A549 (cell line): ENCODE data around the gene CLIC4. TPM values are rescaled to one million over a fixed set of nuclear protein-coding genes. Genes with fewer than 3 reads are reported as not detected.
A peak's percentile ranks its signal among the peaks of the same experiment; 100 is the strongest.
"Not testable (repeated sequence)": the region's sequence is repeated elsewhere in the genome, so short reads cannot be mapped to it uniquely, and the experiment has no call there.

Experiments used
- ATAC-seq, 2 experiments: fragments of 200-7000 bp in 1 of 2; fragments of >200 bp in 1 of 2; cut with Nextera tagmentation in 1 of 2; cut with Tn5 transposase in 1 of 2; 3 replicates each; pipeline versions ENCODE4 v1.8.0 to v1.9.1; 2018 to 2020; ENCODE audit warnings: mild to moderate bottlenecking in 1 of 2, moderate library complexity in 1 of 2
- CTCF ChIA-PET: fragments of 300-600 bp; sonication (Branson Sonifier 250); formaldehyde crosslinking; extraction: SDS; loops from one replicate; lab custom pipeline; 2021; ENCODE audit warnings: antibody characterized with exemption, inconsistent platforms; lab: Yijun Ruan, JAX
- POLR2A ChIA-PET: fragments of 350-600 bp; formaldehyde crosslinking; extraction: SDS; loops from one replicate; lab custom pipeline; 2021; ENCODE audit warnings: antibody characterized with exemption, inconsistent platforms; lab: Yijun Ruan, JAX
- DNase-seq, 2 experiments: peaks; one replicate each; pipeline versions ENCODE4 v3.0.0 to v3.0.0-alpha.2; 2011 to 2016; ENCODE audit warnings: low read depth in 1 of 2, low spot score in 1 of 2
- FAIRE-seq: peaks from 2 replicates; lab custom pipeline; 2011; peaks lifted over from hg19 to GRCh38; lab: Jason Lieb, UNC
- H3K27ac ChIP-seq, 2 experiments: fragments of >200 bp; sonication (Bioruptor Twin); formaldehyde crosslinking; 3 replicates each; pipeline ENCODE4 v1.5.1; 2016 to 2017
- H3K4me1 ChIP-seq: fragments of >200 bp; sonication (Bioruptor Twin); formaldehyde crosslinking; 3 replicates; pipeline ENCODE4 v1.6.1; 2016
- H3K4me2 ChIP-seq: fragments of >200 bp; sonication (Bioruptor Twin); formaldehyde crosslinking; 3 replicates; pipeline ENCODE4 v1.6.1; 2016
- H3K4me3 ChIP-seq: fragments of >200 bp; sonication (Bioruptor Twin); formaldehyde crosslinking; 3 replicates; pipeline ENCODE4 v1.5.1; 2016
- H3K9me3 ChIP-seq: fragments of >200 bp; sonication (Bioruptor Twin); formaldehyde crosslinking; 3 replicates; pipeline ENCODE4 v1.6.1; 2016
- ATOH8 ChIP-seq: fragments of 250-450 bp; sonication (Bioruptor Pico); IDR thresholded peaks from 2 replicates; pipeline ENCODE4 v1.5.0; 2020; ENCODE audit warnings: low read depth, mild to moderate bottlenecking, moderate library complexity
- BCL3 ChIP-seq: fragments of >200 bp; sonication (Bioruptor Twin); formaldehyde crosslinking; IDR thresholded peaks from 3 replicates; pipeline ENCODE4 v1.6.1; 2016
- BHLHE40 ChIP-seq: IDR thresholded peaks from 2 replicates; pipeline ENCODE4 v1.6.1; 2012; ENCODE audit warnings: low read depth, low read length, inconsistent platforms
- CBX8 ChIP-seq: fragments of 200-600 bp; sonication (generic); IDR thresholded peaks from 2 replicates; pipeline ENCODE4 v1.6.1; 2016
- EHF ChIP-seq: fragments of 250-450 bp; sonication (Bioruptor Pico); IDR thresholded peaks from 2 replicates; pipeline ENCODE4 v1.5.0; 2020; ENCODE audit warnings: mild to moderate bottlenecking
- ELK1 ChIP-seq: fragments of 150-350 bp; IDR thresholded peaks from 2 replicates; pipeline ENCODE4 v1.6.1; 2014; ENCODE audit warnings: low read depth, mild to moderate bottlenecking, low read length
- ESRRA ChIP-seq: fragments of 150-350 bp; IDR thresholded peaks from 2 replicates; pipeline ENCODE4 v1.6.1; 2014; ENCODE audit warnings: mild to moderate bottlenecking, low read length, borderline replicate concordance
- FOSB ChIP-seq: fragments of 250-450 bp; sonication (Bioruptor Pico); IDR thresholded peaks from 2 replicates; pipeline ENCODE4 v1.5.0; 2020; ENCODE audit warnings: mild to moderate bottlenecking, moderate library complexity
- HES2 ChIP-seq: fragments of >200 bp; sonication (Bioruptor Twin); formaldehyde crosslinking; IDR thresholded peaks from 2 replicates; pipeline ENCODE4 v1.6.1; 2016
- HEYL ChIP-seq: fragments of 250-450 bp; sonication (Bioruptor Pico); IDR thresholded peaks from 2 replicates; pipeline ENCODE4 v1.8.0; 2021; ENCODE audit warnings: mild to moderate bottlenecking, moderate library complexity
- HOXA7 ChIP-seq: fragments of 250-450 bp; sonication (Bioruptor Pico); IDR thresholded peaks from 2 replicates; pipeline ENCODE4 v1.5.0; 2020; ENCODE audit warnings: mild to moderate bottlenecking, moderate library complexity
- HOXB13 ChIP-seq: fragments of 250-450 bp; sonication (Bioruptor Pico); IDR thresholded peaks from 2 replicates; pipeline ENCODE4 v1.5.0; 2020; ENCODE audit warnings: low read depth, mild to moderate bottlenecking, moderate library complexity
- JUNB ChIP-seq: fragments of >200 bp; sonication (Bioruptor Twin); formaldehyde crosslinking; IDR thresholded peaks from 2 replicates; pipeline ENCODE4 v1.6.1; 2016
- KDM1A ChIP-seq: fragments of 200-600 bp; sonication (generic); IDR thresholded peaks from 2 replicates; pipeline ENCODE4 v1.6.1; 2016; ENCODE audit warnings: low read depth, mild to moderate bottlenecking
- NFE2L2 ChIP-seq: fragments of 150-350 bp; conservative IDR thresholded peaks from 2 replicates; pipeline ENCODE4 v1.6.1; 2014; ENCODE audit warnings: low read length
- NR3C1 ChIP-seq: fragments of >200 bp; sonication (Bioruptor Twin); formaldehyde crosslinking; IDR thresholded peaks from 3 replicates; pipeline ENCODE4 v1.6.1; 2017
- PBX3 ChIP-seq: IDR thresholded peaks from 2 replicates; pipeline ENCODE4 v1.6.1; 2012
- POLR2A ChIP-seq: IDR thresholded peaks from 2 replicates; pipeline ENCODE4 v1.6.1; 2012; ENCODE audit warnings: mild to moderate bottlenecking, low read length
- RAD21 ChIP-seq, 2 experiments: fragments of >200 bp in 1 of 2; sonication (Bioruptor Twin) in 1 of 2; formaldehyde crosslinking in 1 of 2; IDR thresholded peaks in 1 of 2; conservative IDR thresholded peaks in 1 of 2; 2 replicates in 1 of 2; 3 replicates in 1 of 2; pipeline ENCODE4 v1.6.1; 2012 to 2018; ENCODE audit warnings: inconsistent platforms in 1 of 2
- RARB ChIP-seq: fragments of 250-450 bp; sonication (Bioruptor Pico); IDR thresholded peaks from 2 replicates; pipeline ENCODE4 v1.8.0; 2021; ENCODE audit warnings: mild to moderate bottlenecking, moderate library complexity
- RCOR1 ChIP-seq: fragments of 150-350 bp; IDR thresholded peaks from 2 replicates; pipeline ENCODE4 v1.6.1; 2014; ENCODE audit warnings: antibody characterized with exemption, low read length, low read depth
- TFCP2L1 ChIP-seq: fragments of 250-450 bp; sonication (Bioruptor Pico); IDR thresholded peaks from 2 replicates; pipeline ENCODE4 v1.5.0; 2021; ENCODE audit warnings: mild to moderate bottlenecking
- USF2 ChIP-seq: fragments of 450-650 bp; IDR thresholded peaks from 2 replicates; pipeline ENCODE4 v1.6.1; 2014; ENCODE audit warnings: antibody characterized with exemption
- ZFP36 ChIP-seq: fragments of 450-650 bp; IDR thresholded peaks from 2 replicates; pipeline ENCODE4 v1.6.1; 2014; ENCODE audit warnings: borderline replicate concordance; ENCODE audit not compliant: partially characterized antibody
- ZNF302 ChIP-seq: fragments of 250-450 bp; sonication (Bioruptor Pico); IDR thresholded peaks from 2 replicates; pipeline ENCODE4 v1.9.0; 2021; ENCODE audit warnings: inconsistent platforms, mild to moderate bottlenecking, moderate library complexity
- WGBS: methylation state at CpG from one replicate; pipeline ENCODE4 v1.1.6; 2017; ENCODE audit errors: missing lambda C conversion rate; 5-methylcytosine and 5-hydroxymethylcytosine counted together
- polyA plus RNA-seq, 4 experiments: library from polyadenylated mRNA; depleted of rRNA in 3 of 4; stranded (reverse); fragments of >200 nt; fragmentation: RNase III in 1 of 4; extraction: RNeasy Plus Mini Kit Qiagen cat#74134 plus additional on column Dnase treatment in 1 of 4; gene quantifications; 2 replicates in 3 of 4; 3 replicates in 1 of 4; pipeline ENCODE4 v1.2.3, GENCODE V29; 2011 to 2017

Gene CLIC4
- polyA plus RNA-seq, 2 of the 4 experiments (the other 2 are of a cell fraction), result 52.1 to 97.4 TPM

GRCh38 chr1:24727501-24728216 lies 17.6 kb upstream of the CLIC4 start:
- POLR2A ChIA-PET, result interaction anchor here (1.3 kb wide), 1 partner anchor 22 kb away, joined by 4 read pairs; no protein-coding TSS in a partner anchor
- ATAC-seq (0 out of 6 replicates have a peak, but pooled peaks of 1 of the 2 experiments have one; percentile 11), DNase-seq (no peak), FAIRE-seq (no peak)
- H3K4me2 ChIP-seq, result peak overlapping the region; percentile 25; the same call in 1 of the 3 replicates
- CTCF ChIA-PET, result interaction anchor here (2.0 kb wide), 1 partner anchor 13 kb away, joined by 6 read pairs; no protein-coding TSS in a partner anchor
- peaks cover 20% of the 10 kb centered on the region for H3K4me1 ChIP-seq
- H3K4me3 ChIP-seq, result no peak overlapping the region
- no peak for TF ChIP-seq BCL3
- no peak for TF ChIP-seq NFE2L2
- no peak for TF ChIP-seq USF2
- no peak for TF ChIP-seq NR3C1
- TF ChIP-seq RAD21 (conservative IDR thresholded peaks at IDR 0.05 in 1 of 2, IDR thresholded peaks at IDR 0.05 in 1 of 2), result no peak
- no peak for TF ChIP-seq ELK1
- TF ChIP-seq TFCP2L1 (CRISPR knock-in tag), result no peak
- no peak for TF ChIP-seq FOSB (CRISPR knock-in tag)
- no peak for TF ChIP-seq CBX8
- WGBS, result 49% methylated on average over 9 of the region's 9 CpGs
- peak overlapping the region in 1 of 2 experiments; percentile 56; a peak in 3 of 6 replicates for H3K27ac ChIP-seq
- no peaks in the 10 kb centered on the region for H3K9me3 ChIP-seq

GRCh38 chr1:24728982-24729381 lies 16.3 kb upstream of the CLIC4 start:
- WGBS, result 84% methylated on average over 10 of the region's 10 CpGs
- ATAC-seq (no peak), FAIRE-seq (no peak), DNase-seq (no peak)
- ChIA-PET POLR2A (no interaction called here), CTCF (no interaction called here)
- Histone ChIP-seq H3K4me3 (no peak overlapping the region), H3K9me3 (no peaks in the 10 kb centered on the region), H3K4me1 (peaks cover 20% of the 10 kb centered on the region), H3K27ac (no peak overlapping the region; a peak in 1 of 6 replicates), H3K4me2 (no peak overlapping the region)
- no peak for TF ChIP-seq CBX8
- no peak for TF ChIP-seq TFCP2L1 (CRISPR knock-in tag)

- no peak for FAIRE-seq
- Histone ChIP-seq H3K4me1 (peaks cover 19% of the 10 kb centered on the region; the same call in 2 of the 3 replicates), H3K4me2 (no peak overlapping the region), H3K9me3 (no peaks in the 10 kb centered on the region), H3K4me3 (no peak overlapping the region), H3K27ac (no peak overlapping the region)
- TF ChIP-seq HOXA7 (no peak), JUNB (no peak), ATOH8 (CRISPR knock-in tag) (no peak), BHLHE40 (no peak), RCOR1 (no peak), KDM1A (no peak), EHF (CRISPR knock-in tag) (no peak), HEYL (CRISPR knock-in tag) (no peak), RARB (no peak), TFCP2L1 (CRISPR knock-in tag) (no peak), ESRRA (no peak), HOXB13 (no peak), POLR2A (no peak), PBX3 (no peak), ZNF302 (CRISPR knock-in tag) (no peak), HES2 (no peak), ZFP36 (no peak)
- ATAC-seq, result no peak
- CTCF ChIA-PET, result interaction anchor here (0.7 to 3.8 kb wide), 4 partner anchors 12 to 43 kb away, joined by 3 to 20 read pairs (median 7); partner anchors contain the start of gene CLIC4
- POLR2A ChIA-PET, result no interaction called here
- DNase-seq, result no peak
- WGBS, result 65% methylated on average over 4 of the region's 4 CpGs
These were observed 12.9 kb upstream of the CLIC4 start for GRCh38 chr1:24732186-24732885.

GRCh38 chr1:24733342-24733741 lies 11.9 kb upstream of the CLIC4 start:
- H3K4me2 ChIP-seq, H3K27ac ChIP-seq, DNase-seq, ATAC-seq, POLR2A ChIA-PET, H3K9me3 ChIP-seq, FAIRE-seq, H3K4me3 ChIP-seq: not testable (repeated sequence)
- peaks cover 14% of the 10 kb centered on the region; the same call in 2 of the 3 replicates for H3K4me1 ChIP-seq
- CTCF ChIA-PET, result interaction anchor here (2.1 to 3.8 kb wide), 2 partner anchors 11 to 44 kb away, joined by 10 to 20 read pairs; partner anchors contain the start of gene CLIC4
- WGBS, result 93% methylated on average over 7 of the region's 7 CpGs
